ENCODE data around the gene THSD7B.
"Not testable (repeated sequence)": the region's sequence is repeated elsewhere in the genome, so short reads cannot be mapped to it uniquely, and the experiment has no call there.

Gene THSD7B

DNA sequence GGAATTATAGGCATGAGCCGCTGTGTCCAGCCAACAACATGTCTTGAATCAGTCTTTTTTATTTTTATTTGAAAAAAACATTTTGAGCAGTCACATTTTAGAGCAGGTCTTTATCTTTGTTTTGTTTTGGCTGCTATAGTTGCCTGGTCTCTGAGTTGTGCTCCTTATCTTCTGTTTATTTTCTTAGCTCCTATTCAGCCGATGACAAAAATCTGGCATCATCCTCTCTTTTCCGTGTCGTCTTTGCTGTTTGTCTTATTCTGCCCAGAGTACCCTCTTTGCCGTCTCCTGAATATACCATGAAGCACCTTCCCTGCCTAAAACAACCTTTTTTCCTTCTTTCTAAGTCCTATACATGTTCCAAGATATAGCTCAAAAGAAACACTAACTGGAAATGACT, 201.1 kb downstream of the THSD7B start:
- Histone ChIP-seq H3K79me2 (ENCODE audit: control insufficient read depth, insufficient read depth, low read length, poor library complexity) (no peaks in the 10 kb centered on the region), H2BK5ac (ENCODE audit: low read depth, low read length, poor library complexity) (no peak overlapping the region), H2BK120ac (ENCODE audit: insufficient read depth, low read length, poor library complexity) (no peak overlapping the region), H3K4me2 (ENCODE audit: low read length) (no peak overlapping the region), H4K8ac (ENCODE audit: low read depth, low read length) (no peak overlapping the region), H2AFZ (ENCODE audit: insufficient read depth, low read length, poor library complexity) (no peak overlapping the region), H3K79me1 (ENCODE audit: low read length) (no peaks in the 10 kb centered on the region), H3K27ac (ENCODE audit: low read depth, low read length) (no peak overlapping the region), H3K9ac (ENCODE audit: low read length) (no peak overlapping the region), H3K4me3 (ENCODE audit: low read depth, low read length) (no peak overlapping the region), H3K36me3 (ENCODE audit: control insufficient read depth in 1 of 2, insufficient read depth in 2 of 2, low read length in 2 of 2) (no peaks in the 10 kb centered on the region), H3K14ac (ENCODE audit: low read length) (no peak overlapping the region), H3K9me3 (ENCODE audit: insufficient read depth, low read depth, low read length) (no peaks in the 10 kb centered on the region), H3K27me3 (ENCODE audit: insufficient read depth, low read length) (no peaks in the 10 kb centered on the region), H4K12ac (ENCODE audit: low read depth, low read length) (no peak overlapping the region), H3K4ac (ENCODE audit: low read depth, low read length) (no peak overlapping the region), H2BK12ac (ENCODE audit: low read length) (no peak overlapping the region), H3K23ac (ENCODE audit: low read length) (no peak overlapping the region), H4K91ac (ENCODE audit: low read depth, low read length) (no peak overlapping the region), H3K18ac (ENCODE audit: low read length) (no peak overlapping the region), H3K4me1 (ENCODE audit: control insufficient read depth in 1 of 2, insufficient read depth in 2 of 2, low read length in 2 of 2) (no peaks in the 10 kb centered on the region), H2AK5ac (ENCODE audit: low read length) (no peak overlapping the region)
- DNase-seq: no peak
- no CpG with 5 or more reads among the region's 5 CpGs for WGBS (ENCODE audit: extremely low coverage, insufficient coverage, insufficient read length)

GRCh38 chr2:136980303-136980702, 215.0 kb downstream of the THSD7B start:
- Histone ChIP-seq H2AK5ac (ENCODE audit: low read length) (no peak overlapping the region), H3K4me2 (ENCODE audit: low read length) (no peak overlapping the region), H3K27ac (ENCODE audit: low read depth, low read length) (no peak overlapping the region), H3K14ac (ENCODE audit: low read length) (no peak overlapping the region), H4K91ac (ENCODE audit: low read depth, low read length) (no peak overlapping the region), H3K36me3 (ENCODE audit: control insufficient read depth in 1 of 2, insufficient read depth in 2 of 2, low read length in 2 of 2) (no peaks in the 10 kb centered on the region), H2BK12ac (ENCODE audit: low read length) (no peak overlapping the region), H3K79me2 (ENCODE audit: control insufficient read depth, insufficient read depth, low read length, poor library complexity) (no peaks in the 10 kb centered on the region), H3K4me1 (ENCODE audit: control insufficient read depth in 1 of 2, insufficient read depth in 2 of 2, low read length in 2 of 2) (no peaks in the 10 kb centered on the region), H3K79me1 (ENCODE audit: low read length) (no peaks in the 10 kb centered on the region), H3K4ac (ENCODE audit: low read depth, low read length) (no peak overlapping the region), H4K12ac (ENCODE audit: low read depth, low read length) (no peak overlapping the region), H3K4me3 (ENCODE audit: low read depth, low read length) (no peak overlapping the region), H3K9me3 (ENCODE audit: insufficient read depth, low read depth, low read length) (no peaks in the 10 kb centered on the region), H3K18ac (ENCODE audit: low read length) (no peak overlapping the region), H3K27me3 (ENCODE audit: insufficient read depth, low read length) (no peaks in the 10 kb centered on the region), H3K23ac (ENCODE audit: low read length) (no peak overlapping the region), H4K8ac (ENCODE audit: low read depth, low read length) (no peak overlapping the region), H2BK5ac (ENCODE audit: low read depth, low read length, poor library complexity) (no peak overlapping the region), H2AFZ (ENCODE audit: insufficient read depth, low read length, poor library complexity) (no peak overlapping the region), H3K9ac (ENCODE audit: low read length) (no peak overlapping the region), H2BK120ac (ENCODE audit: insufficient read depth, low read length, poor library complexity) (no peak overlapping the region)
- no peak for DNase-seq
- WGBS (ENCODE audit: extremely low coverage, insufficient coverage, insufficient read length): no CpG with 5 or more reads among the region's 3 CpGs

DNA sequence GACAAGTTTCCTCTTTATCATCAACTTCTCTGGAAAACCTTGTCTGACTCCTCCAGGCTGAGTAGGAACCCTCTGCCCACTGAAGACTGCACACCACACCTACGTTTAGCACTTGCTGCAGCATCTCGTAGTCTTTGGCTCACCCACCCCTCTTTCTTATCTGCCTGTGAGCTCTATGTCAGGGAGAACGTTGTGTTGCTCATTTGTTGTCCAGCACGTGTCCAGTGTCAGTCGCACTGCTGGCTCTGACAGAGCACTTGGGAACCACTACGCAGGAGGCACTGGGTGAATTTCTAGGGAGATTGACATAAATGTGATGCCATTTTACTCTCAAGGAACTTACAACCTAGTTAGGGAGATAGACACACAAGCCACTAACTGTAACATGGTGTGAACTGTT, 216.3 kb downstream of the THSD7B start:
- not testable (repeated sequence) for H3K27ac ChIP-seq (ENCODE audit: low read depth, low read length); H3K9ac ChIP-seq (ENCODE audit: low read length); H3K9me3 ChIP-seq (ENCODE audit: insufficient read depth, low read depth, low read length); H3K79me2 ChIP-seq (ENCODE audit: control insufficient read depth, insufficient read depth, low read length, poor library complexity); H3K4me2 ChIP-seq (ENCODE audit: low read length); H3K4me1 ChIP-seq (ENCODE audit: control insufficient read depth in 1 of 2, insufficient read depth in 2 of 2, low read length in 2 of 2); H4K8ac ChIP-seq (ENCODE audit: low read depth, low read length); H2AFZ ChIP-seq (ENCODE audit: insufficient read depth, low read length, poor library complexity); H4K12ac ChIP-seq (ENCODE audit: low read depth, low read length); H3K23ac ChIP-seq (ENCODE audit: low read length); H3K18ac ChIP-seq (ENCODE audit: low read length); H3K4ac ChIP-seq (ENCODE audit: low read depth, low read length); H3K27me3 ChIP-seq (ENCODE audit: insufficient read depth, low read length); H2AK5ac ChIP-seq (ENCODE audit: low read length); DNase-seq; H2BK120ac ChIP-seq (ENCODE audit: insufficient read depth, low read length, poor library complexity); H4K91ac ChIP-seq (ENCODE audit: low read depth, low read length); H3K4me3 ChIP-seq (ENCODE audit: low read depth, low read length); H3K14ac ChIP-seq (ENCODE audit: low read length); H3K79me1 ChIP-seq (ENCODE audit: low read length); H2BK5ac ChIP-seq (ENCODE audit: low read depth, low read length, poor library complexity); H3K36me3 ChIP-seq (ENCODE audit: control insufficient read depth in 1 of 2, insufficient read depth in 2 of 2, low read length in 2 of 2); H2BK12ac ChIP-seq (ENCODE audit: low read length)
- no CpG with 5 or more reads among the region's 6 CpGs for WGBS (ENCODE audit: extremely low coverage, insufficient coverage, insufficient read length)

GRCh38 chr2:136985044-136985443, 219.7 kb downstream of the THSD7B start:
- H3K9me3 ChIP-seq (ENCODE audit: insufficient read depth, low read depth, low read length): no peaks in the 10 kb centered on the region
- H3K23ac ChIP-seq (ENCODE audit: low read length): no peak overlapping the region
- no CpG with 5 or more reads among the region's 4 CpGs for WGBS (ENCODE audit: extremely low coverage, insufficient coverage, insufficient read length)
- H3K27me3 ChIP-seq (ENCODE audit: insufficient read depth, low read length): no peaks in the 10 kb centered on the region
- no peak overlapping the region for H4K12ac ChIP-seq (ENCODE audit: low read depth, low read length)
- H3K4ac ChIP-seq (ENCODE audit: low read depth, low read length): no peak overlapping the region
- no peak overlapping the region for H3K18ac ChIP-seq (ENCODE audit: low read length)
- H2BK12ac ChIP-seq (ENCODE audit: low read length): no peak overlapping the region
- no peaks in the 10 kb centered on the region for H3K36me3 ChIP-seq (ENCODE audit: control insufficient read depth in 1 of 2, insufficient read depth in 2 of 2, low read length in 2 of 2)
- H4K8ac ChIP-seq (ENCODE audit: low read depth, low read length): no peak overlapping the region
- H3K79me1 ChIP-seq (ENCODE audit: low read length): no peaks in the 10 kb centered on the region
- peak; percentile 22 to 47 for DNase-seq
- no peak overlapping the region for H2AK5ac ChIP-seq (ENCODE audit: low read length)
- H2BK120ac ChIP-seq (ENCODE audit: insufficient read depth, low read length, poor library complexity): no peak overlapping the region
- no peak overlapping the region for H4K91ac ChIP-seq (ENCODE audit: low read depth, low read length)
- no peak overlapping the region for H3K9ac ChIP-seq (ENCODE audit: low read length)
- H3K4me2 ChIP-seq (ENCODE audit: low read length): no peak overlapping the region
- no peaks in the 10 kb centered on the region for H3K79me2 ChIP-seq (ENCODE audit: control insufficient read depth, insufficient read depth, low read length, poor library complexity)
- no peak overlapping the region for H2BK5ac ChIP-seq (ENCODE audit: low read depth, low read length, poor library complexity)
- H3K4me1 ChIP-seq (ENCODE audit: control insufficient read depth in 1 of 2, insufficient read depth in 2 of 2, low read length in 2 of 2): no peaks in the 10 kb centered on the region
- no peak overlapping the region for H3K14ac ChIP-seq (ENCODE audit: low read length)
- H3K27ac ChIP-seq (ENCODE audit: low read depth, low read length): no peak overlapping the region
- no peak overlapping the region for H2AFZ ChIP-seq (ENCODE audit: insufficient read depth, low read length, poor library complexity)
- no peak overlapping the region for H3K4me3 ChIP-seq (ENCODE audit: low read depth, low read length)

Measured in trophoblast cell (in vitro differentiated cells and primary cell).